ENCODE results near the gene PDK2. TPM values are rescaled to one million over a fixed set of nuclear protein-coding genes. Genes with fewer than 3 reads are reported as not detected.

Gene PDK2
- 10 to 100 TPM; 29.4 to 31.3 TPM for total RNA-seq

- H3K27me3 Mint-ChIP-seq, result peaks cover 5% of the 10 kb centered on the region
Observed at GRCh38 chr17:50094753-50095619, at the start of gene PDK2. Gene PDK2, plus strand, starts transcription at chr17:50095351. Its CDS starts 85 bp downstream, at chr17:50095436.

DNA sequence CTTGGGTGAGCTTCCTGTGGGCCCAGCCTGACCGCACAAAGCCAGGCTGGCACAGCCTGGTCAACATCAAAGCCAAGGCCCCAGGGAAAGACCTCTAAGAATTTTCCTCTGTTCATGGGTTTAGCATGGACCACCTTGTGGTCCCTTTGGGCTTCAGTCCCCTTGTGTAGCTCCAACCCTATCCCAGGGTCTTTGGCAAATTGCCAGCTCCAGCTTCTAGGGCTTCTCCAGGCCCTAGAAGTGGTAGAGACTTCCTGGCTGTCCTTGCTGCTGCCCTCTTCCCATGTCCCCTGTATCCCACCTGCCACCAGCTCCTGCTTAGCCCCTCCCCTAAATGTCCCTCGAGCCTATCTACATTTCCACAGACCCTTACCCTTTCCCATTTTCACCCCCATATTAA, 49.0 kb upstream of the PDK2 start:
- no peaks in the 10 kb centered on the region for H3K9me3 Mint-ChIP-seq
- no peak for DNase-seq
- CTCF ChIA-PET, result interaction anchor here (1.1 to 2.8 kb wide), 7 partner anchors 10 to 49 kb away, joined by 3 to 9 read pairs (median 6); no protein-coding TSS in a partner anchor
- H3K27me3 Mint-ChIP-seq, result no peaks in the 10 kb centered on the region
- POLR2A ChIA-PET, result no interaction called here
- no peaks in the 10 kb centered on the region for H3K36me3 Mint-ChIP-seq (ENCODE audit: low read depth)
- H3K4me3 Mint-ChIP-seq, result no peak overlapping the region
- H3K27ac Mint-ChIP-seq, result no peak overlapping the region
- H3K4me1 Mint-ChIP-seq, result peaks cover 11% of the 10 kb centered on the region

More at GRCh38 chr17:50094753-50095619, at the start of gene PDK2:
- Mint-ChIP-seq H3K4me3 (peak within 1 kb of the TSS; percentile 96), H3K36me3 (ENCODE audit: low read depth) (no peaks in the 10 kb centered on the region), H3K4me1 (peaks cover 27% of the 10 kb centered on the region), H3K9me3 (no peaks in the 10 kb centered on the region), H3K27ac (peak within 1 kb of the TSS; percentile 93)
- ChIA-PET POLR2A (no interaction called here), CTCF (interaction anchor here (0.6 to 3.7 kb wide), 60 partner anchors 9 to 1155 kb away, joined by 3 to 30 read pairs (median 5); partner anchors contain the start of genes ITGA3 and PPP1R9B)
- peak; percentile 97 for DNase-seq

DNA sequence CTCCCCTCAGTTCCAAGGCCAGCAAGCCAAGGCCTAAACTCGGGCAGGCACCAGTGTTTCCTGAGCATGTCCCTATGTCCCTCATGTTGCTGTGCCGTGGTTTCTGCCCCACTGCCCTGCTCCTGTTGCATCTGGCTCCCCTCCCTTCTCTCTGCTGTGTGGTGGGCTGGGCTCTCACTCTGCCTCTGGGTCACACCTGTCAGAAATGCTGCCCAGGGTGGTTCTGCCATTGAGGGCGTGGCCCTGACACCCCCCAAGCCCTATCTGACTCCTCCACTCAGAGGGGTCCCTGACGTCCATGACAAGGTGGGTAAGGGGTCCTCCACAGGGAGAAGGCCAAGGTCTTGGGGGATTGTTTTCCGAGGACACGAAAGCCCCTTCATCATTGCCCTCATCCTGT, 48.5 kb upstream of the PDK2 start:
- Mint-ChIP-seq H3K36me3 (ENCODE audit: low read depth) (no peaks in the 10 kb centered on the region), H3K27ac (no peak overlapping the region), H3K4me1 (peaks cover 16% of the 10 kb centered on the region), H3K9me3 (no peaks in the 10 kb centered on the region), H3K4me3 (no peak overlapping the region), H3K27me3 (no peaks in the 10 kb centered on the region)
- ChIA-PET CTCF (interaction anchor here (1.1 to 2.8 kb wide), 6 partner anchors 10 to 48 kb away, joined by 3 to 9 read pairs (median 6); no protein-coding TSS in a partner anchor), POLR2A (no interaction called here)
- DNase-seq, result no peak

- H3K4me3 Mint-ChIP-seq, result no peak overlapping the region
- no peaks in the 10 kb centered on the region for H3K27me3 Mint-ChIP-seq
- no peaks in the 10 kb centered on the region for H3K36me3 Mint-ChIP-seq (ENCODE audit: low read depth)
- H3K4me1 Mint-ChIP-seq, result peaks cover 20% of the 10 kb centered on the region
- H3K27ac Mint-ChIP-seq, result no peak overlapping the region
- H3K9me3 Mint-ChIP-seq, result no peaks in the 10 kb centered on the region
- ChIA-PET POLR2A (interaction anchor here (1.0 kb wide), 1 partner anchor 9 kb away, joined by 3 read pairs; no protein-coding TSS in a partner anchor), CTCF (interaction anchor here (1.0 to 2.4 kb wide), 2 partner anchors 14 to 47 kb away, joined by 5 to 6 read pairs; no protein-coding TSS in a partner anchor)
- no peak for DNase-seq
Observed at GRCh38 chr17:50047083-50047482, 48.1 kb upstream of the PDK2 start.

- Mint-ChIP-seq H3K9me3 (no peaks in the 10 kb centered on the region), H3K4me1 (peaks cover 24% of the 10 kb centered on the region), H3K27ac (no peak overlapping the region), H3K36me3 (ENCODE audit: low read depth) (no peaks in the 10 kb centered on the region), H3K4me3 (no peak overlapping the region), H3K27me3 (no peaks in the 10 kb centered on the region)
- DNase-seq, result no peak
- ChIA-PET CTCF (interaction anchor here (1.0 to 2.4 kb wide), 2 partner anchors 13 to 47 kb away, joined by 5 to 6 read pairs; no protein-coding TSS in a partner anchor), POLR2A (interaction anchor here (1.0 kb wide), 1 partner anchor 9 kb away, joined by 3 read pairs; no protein-coding TSS in a partner anchor)
Observed at GRCh38 chr17:50047488-50048126, 47.5 kb upstream of the PDK2 start.

DNA sequence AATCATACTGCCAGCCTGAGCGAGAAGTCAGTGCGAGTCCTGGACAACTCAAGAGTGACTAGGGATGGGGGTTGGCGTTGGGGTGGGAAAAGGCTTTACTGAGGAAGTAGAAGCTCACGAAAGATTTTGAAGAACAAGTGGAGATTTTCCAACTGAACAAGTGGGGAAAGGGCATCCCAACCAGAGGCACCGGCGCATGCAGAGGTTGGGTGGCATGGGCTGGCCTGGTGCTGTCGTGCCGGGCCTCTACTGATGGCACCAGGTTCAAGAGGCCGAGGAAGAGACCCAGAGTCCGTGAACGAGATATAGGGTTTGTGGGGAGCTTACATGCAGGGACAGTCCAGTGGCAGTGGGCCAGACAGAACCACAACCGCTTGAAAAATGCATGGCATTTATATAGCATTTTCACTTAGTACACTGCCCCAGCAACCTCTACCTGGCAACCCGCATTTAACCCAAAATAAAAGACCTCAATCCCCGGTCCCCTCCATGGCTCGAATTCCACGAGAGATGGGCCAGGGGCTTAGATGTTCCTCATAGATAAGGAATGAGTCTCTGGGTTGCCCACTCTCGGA, 46.9 kb upstream of the PDK2 start:
- no peaks in the 10 kb centered on the region for H3K36me3 Mint-ChIP-seq (ENCODE audit: low read depth)
- no peaks in the 10 kb centered on the region for H3K27me3 Mint-ChIP-seq
- H3K4me1 Mint-ChIP-seq, result peaks cover 24% of the 10 kb centered on the region
- no peak overlapping the region for H3K27ac Mint-ChIP-seq
- H3K4me3 Mint-ChIP-seq, result no peak overlapping the region
- ChIA-PET POLR2A (no interaction called here), CTCF (interaction anchor here (1.0 kb wide), 1 partner anchor 46 kb away, joined by 5 read pairs; no protein-coding TSS in a partner anchor)
- H3K9me3 Mint-ChIP-seq, result no peaks in the 10 kb centered on the region
- no peak for DNase-seq

- Mint-ChIP-seq H3K4me3 (no peak overlapping the region), H3K36me3 (ENCODE audit: low read depth) (no peaks in the 10 kb centered on the region), H3K4me1 (peaks cover 24% of the 10 kb centered on the region), H3K27me3 (no peaks in the 10 kb centered on the region), H3K27ac (no peak overlapping the region), H3K9me3 (no peaks in the 10 kb centered on the region)
- ChIA-PET POLR2A (no interaction called here), CTCF (no interaction called here)
- DNase-seq, result no peak
Observed at GRCh38 chr17:50048988-50049387, 46.2 kb upstream of the PDK2 start.

- Mint-ChIP-seq H3K4me3 (no peak overlapping the region), H3K27ac (no peak overlapping the region), H3K36me3 (ENCODE audit: low read depth) (no peaks in the 10 kb centered on the region), H3K27me3 (no peaks in the 10 kb centered on the region), H3K4me1 (peaks cover 24% of the 10 kb centered on the region), H3K9me3 (no peaks in the 10 kb centered on the region)
- POLR2A ChIA-PET, result no interaction called here
- no peak for DNase-seq
- CTCF ChIA-PET, result no interaction called here
Observed at GRCh38 chr17:50049636-50050035, 45.5 kb upstream of the PDK2 start.

DNA sequence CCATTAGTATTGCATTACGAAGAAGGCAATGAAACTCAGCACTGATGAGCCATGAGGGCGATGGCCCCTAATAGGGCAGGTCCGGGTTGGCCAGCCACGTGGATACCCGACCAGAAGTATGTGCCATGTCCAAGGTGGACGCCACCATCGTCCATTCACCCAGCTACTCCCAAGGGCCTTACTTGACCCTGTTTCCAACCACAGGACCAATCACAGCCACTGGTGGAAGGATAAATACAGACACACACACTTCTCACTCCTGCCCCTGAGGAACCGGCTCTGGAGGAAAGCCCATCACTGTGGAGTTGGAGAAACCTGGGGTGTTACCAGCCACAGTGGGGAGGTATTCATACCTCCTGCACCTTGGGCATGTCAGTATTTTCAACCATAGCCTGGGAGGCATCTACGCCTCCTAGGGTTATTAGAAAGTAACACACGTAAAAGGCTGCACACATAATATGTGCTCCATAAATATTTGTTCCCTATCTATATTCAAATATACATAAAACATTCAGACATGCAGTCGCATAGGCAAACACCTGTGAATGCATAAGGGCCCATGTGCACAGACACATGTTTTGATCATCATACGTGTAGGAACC, 44.6 kb upstream of the PDK2 start:
- ChIA-PET POLR2A (no interaction called here), CTCF (no interaction called here)
- no peak overlapping the region for H3K4me3 Mint-ChIP-seq
- peaks cover 31% of the 10 kb centered on the region for H3K4me1 Mint-ChIP-seq
- H3K36me3 Mint-ChIP-seq (ENCODE audit: low read depth), result no peaks in the 10 kb centered on the region
- H3K27me3 Mint-ChIP-seq, result peaks cover 4% of the 10 kb centered on the region
- no peak for DNase-seq
- H3K9me3 Mint-ChIP-seq, result no peaks in the 10 kb centered on the region
- no peak overlapping the region for H3K27ac Mint-ChIP-seq

- H3K4me1 Mint-ChIP-seq, result peaks cover 32% of the 10 kb centered on the region
- DNase-seq, result peak; percentile 34
- CTCF ChIA-PET, result no interaction called here
- POLR2A ChIA-PET, result no interaction called here
- peaks cover 4% of the 10 kb centered on the region for H3K27me3 Mint-ChIP-seq
- H3K9me3 Mint-ChIP-seq, result no peaks in the 10 kb centered on the region
- H3K4me3 Mint-ChIP-seq, result no peak overlapping the region
- no peaks in the 10 kb centered on the region for H3K36me3 Mint-ChIP-seq (ENCODE audit: low read depth)
- H3K27ac Mint-ChIP-seq, result peak overlapping the region; percentile 77
Observed at GRCh38 chr17:50051082-50051576, 44.0 kb upstream of the PDK2 start.

DNA sequence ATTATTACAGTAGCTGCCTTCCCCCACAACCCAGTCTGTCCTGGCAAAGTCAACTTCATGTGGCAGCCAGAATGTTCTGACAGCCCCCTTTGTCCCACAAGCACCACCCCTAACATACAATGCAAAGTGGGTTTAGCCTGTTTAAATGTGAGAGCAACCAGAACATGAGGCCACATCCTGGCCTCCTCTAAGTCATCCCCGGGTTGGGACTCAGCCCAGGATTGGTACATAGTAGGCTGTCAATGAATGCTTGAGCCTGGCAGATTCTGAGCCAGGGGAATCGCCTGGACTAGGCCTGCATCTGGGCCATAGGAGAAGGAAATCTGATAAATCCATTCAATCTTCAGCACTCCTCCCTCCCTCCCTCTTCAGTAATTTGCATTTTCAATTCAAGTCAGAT, 43.5 kb upstream of the PDK2 start:
- Mint-ChIP-seq H3K27ac (peak overlapping the region; percentile 21), H3K9me3 (no peaks in the 10 kb centered on the region), H3K4me3 (no peak overlapping the region), H3K4me1 (peaks cover 35% of the 10 kb centered on the region), H3K36me3 (ENCODE audit: low read depth) (no peaks in the 10 kb centered on the region), H3K27me3 (peaks cover 4% of the 10 kb centered on the region)
- POLR2A ChIA-PET, result no interaction called here
- DNase-seq, result no peak
- CTCF ChIA-PET, result no interaction called here

GRCh38 chr17:50052241-50052796, 42.8 kb upstream of the PDK2 start:
- Mint-ChIP-seq H3K9me3 (no peaks in the 10 kb centered on the region), H3K27ac (no peak overlapping the region), H3K27me3 (peaks cover 4% of the 10 kb centered on the region), H3K4me1 (peaks cover 42% of the 10 kb centered on the region), H3K36me3 (ENCODE audit: low read depth) (no peaks in the 10 kb centered on the region), H3K4me3 (no peak overlapping the region)
- POLR2A ChIA-PET, result no interaction called here
- CTCF ChIA-PET, result interaction anchor here (1.8 to 1.9 kb wide), 2 partner anchors 35 to 42 kb away, joined by 4 to 6 read pairs; no protein-coding TSS in a partner anchor
- no peak for DNase-seq
